HepG2 (cell line): ENCODE measurements around the gene OAS1. TPM values are rescaled to one million over a fixed set of nuclear protein-coding genes. Genes with fewer than 3 reads are reported as not detected.
A peak's percentile ranks its signal among the peaks of the same experiment; 100 is the strongest.

Experiments
- ATAC-seq: fragments of 200-7000 bp; cut with Tn5 transposase; 3 replicates; pipeline ENCODE4 v1.9.1; 2020; ENCODE audit warnings: mild to moderate bottlenecking, moderate library complexity
- BruUV-seq: library from RNA; stranded (reverse); fragments of 400-500 nt; replicated peaks from 2 replicates; lab custom pipeline; 2021; lab: Mats Ljungman, UMichigan
- CTCF ChIA-PET: fragments of 300-600 bp; formaldehyde crosslinking; extraction: SDS; loops from one replicate; lab custom pipeline; 2021; ENCODE audit warnings: low total read pairs, inconsistent platforms, low intra/inter-chr PET ratio; lab: Yijun Ruan, JAX
- POLR2A ChIA-PET: fragments of 350-600 bp; sonication (Branson Sonifier 250); formaldehyde crosslinking; loops from one replicate; lab custom pipeline; 2020; ENCODE audit warnings: antibody characterized with exemption, inconsistent platforms; lab: Yijun Ruan, JAX
- DNase-seq: peaks from one replicate; pipeline ENCODE4 v3.0.0-alpha.2; 2015; ENCODE audit warnings: low spot score
- FAIRE-seq: peaks from 3 replicates; lab custom pipeline; 2011; peaks lifted over from hg19 to GRCh38; lab: Jason Lieb, UNC
- H2AFZ ChIP-seq: one replicate; pipeline ENCODE4 v1.6.1; 2011; ENCODE audit warnings: low read length, inconsistent platforms
- H3K27ac ChIP-seq: fragments of 300-600 bp; 3 replicates; pipeline ENCODE4 v1.8.0; 2011; ENCODE audit warnings: mixed run types, mild to moderate bottlenecking, mixed read lengths, low read length, inconsistent platforms; ENCODE audit not compliant: insufficient read depth; ENCODE audit errors: extremely low read length
- H3K27me3 ChIP-seq, 2 experiments: fragments of 200-600 bp in 1 of 2; 2 replicates in 1 of 2; 3 replicates in 1 of 2; pipeline versions ENCODE4 v1.6.0 to v1.8.0; 2011; ENCODE audit warnings: low read length in 2 of 2, mild to moderate bottlenecking in 2 of 2, moderate library complexity in 2 of 2, inconsistent platforms in 1 of 2; ENCODE audit not compliant: insufficient read depth in 2 of 2, control insufficient read depth in 1 of 2
- H3K36me3 ChIP-seq, 2 experiments: fragments of 200-600 bp in 1 of 2; replicated peaks in 1 of 2; 2 replicates in 1 of 2; 3 replicates in 1 of 2; pipeline versions ENCODE4 v1.5.1 to v1.8.0; 2011; ENCODE audit warnings: low read length in 2 of 2, inconsistent platforms in 1 of 2; ENCODE audit not compliant: insufficient read depth in 2 of 2, control insufficient read depth in 1 of 2
- H3K4me1 ChIP-seq: 2 replicates; pipeline ENCODE4 v1.5.1; 2012; ENCODE audit warnings: low read length, inconsistent platforms; ENCODE audit not compliant: insufficient read depth
- H3K4me2 ChIP-seq: 2 replicates; pipeline ENCODE4 v1.6.0; 2011; ENCODE audit warnings: low read depth, low read length, inconsistent platforms
- H3K4me3 ChIP-seq, 3 experiments: fragments of 200-600 bp in 1 of 3; sonication (generic), shearing (Covaris generic) in 1 of 3; replicated peaks in 1 of 3; 2 replicates each; pipeline ENCODE4 v1.5.1; 2011 to 2016; ENCODE audit warnings: low read length in 3 of 3, inconsistent platforms in 2 of 3, low read depth in 2 of 3, mild to moderate bottlenecking in 2 of 3, control low read depth in 1 of 3, mixed read lengths in 1 of 3; ENCODE audit not compliant: insufficient read depth in 1 of 3
- H3K79me2 ChIP-seq: one replicate; pipeline ENCODE4 v1.6.1; 2011; ENCODE audit warnings: low read length, inconsistent platforms; ENCODE audit not compliant: insufficient read depth
- H3K9ac ChIP-seq: 2 replicates; pipeline ENCODE4 v1.6.0; 2011; ENCODE audit warnings: mild to moderate bottlenecking, low read depth, low read length, inconsistent platforms; ENCODE audit not compliant: insufficient read depth
- H3K9me3 ChIP-seq: 2 replicates; pipeline ENCODE4 v1.5.1; 2012; ENCODE audit warnings: mild to moderate bottlenecking, low read length
- H4K20me1 ChIP-seq: 2 replicates; pipeline ENCODE4 v1.6.0; 2011; ENCODE audit warnings: inconsistent platforms, mild to moderate bottlenecking, low read length, moderate library complexity; ENCODE audit not compliant: insufficient read depth
- ATF4 ChIP-seq, 2 experiments: fragments of 450-650 bp in 1 of 2; sonication (generic) in 1 of 2; formaldehyde crosslinking; IDR thresholded peaks; 2 replicates each; pipeline versions ENCODE4 v1.5.0 to v1.8.0; 2020 to 2022; ENCODE audit warnings: mild to moderate bottlenecking in 1 of 2, missing genetic modification reagents in 1 of 2
- BRF2 ChIP-seq: sonication (generic); formaldehyde crosslinking; IDR thresholded peaks from 2 replicates; pipeline ENCODE4 v1.8.1; 2022; ENCODE audit warnings: mild to moderate bottlenecking, missing genetic modification reagents
- DZIP1 ChIP-seq: sonication (generic); formaldehyde crosslinking; IDR thresholded peaks from 2 replicates; pipeline ENCODE4 v1.5.0; 2020; ENCODE audit warnings: mild to moderate bottlenecking, missing genetic modification reagents
- HNRNPH1 ChIP-seq: fragments of 200-400 bp; formaldehyde crosslinking; optimal IDR thresholded peaks from 2 replicates; pipeline ENCODE3; 2017; ENCODE audit warnings: mild to moderate bottlenecking, low read depth, low read length
- IKZF5 ChIP-seq: IDR thresholded peaks from 2 replicates; pipeline ENCODE4 v1.6.1; 2018; ENCODE audit warnings: missing genetic modification reagents, mild to moderate bottlenecking, missing compliant biosample characterization
- MAFF ChIP-seq: IDR thresholded peaks from 2 replicates; pipeline ENCODE4 v1.6.1; 2011; ENCODE audit warnings: low read depth, low read length, improper control_type of control experiment
- MAFG ChIP-seq: sonication (generic); formaldehyde crosslinking; IDR thresholded peaks from 2 replicates; pipeline ENCODE4 v1.5.1; 2020; ENCODE audit warnings: mild to moderate bottlenecking, missing genetic modification reagents
- MAFK ChIP-seq, 2 experiments: IDR thresholded peaks in 1 of 2; conservative IDR thresholded peaks in 1 of 2; 2 replicates each; pipeline ENCODE4 v1.6.1; 2011; ENCODE audit warnings: improper control_type of control experiment in 2 of 2, low read length in 2 of 2
- PHF20 ChIP-seq: sonication (generic); formaldehyde crosslinking; IDR thresholded peaks from 2 replicates; pipeline ENCODE4 v1.5.0; 2020; ENCODE audit warnings: mild to moderate bottlenecking, missing genetic modification reagents
- ZSCAN30 ChIP-seq: sonication (generic); formaldehyde crosslinking; IDR thresholded peaks from 2 replicates; pipeline ENCODE4 v1.5.0; 2020; ENCODE audit warnings: mild to moderate bottlenecking, missing genetic modification reagents
- WGBS: methylation state at CpG from one replicate; pipeline ENCODE4 v1.1.6; 2017; ENCODE audit warnings: low lambda C conversion rate; 5-methylcytosine and 5-hydroxymethylcytosine counted together
- in situ Hi-C: cut with HindIII; loops from 2 replicates; pipeline ENCODE4 v1.10.0; 2017; ENCODE audit warnings: low pct_unique_long_range_greater_than_20kb; ENCODE audit not compliant: extremely low pct_ligation_motif_present
- intact Hi-C: fragments of 100-400 bp; cut with micrococcal nuclease; formaldehyde crosslinking; loops from one replicate; pipeline ENCODE4 v1.10.0; 2022; ENCODE audit not compliant: unreplicated experiment
- polyA plus RNA-seq, 8 experiments: library from polyadenylated mRNA; depleted of rRNA in 3 of 8; stranded (reverse) in 7 of 8; unstranded in 1 of 8; fragments of >200 nt; fragmentation: Illumina TruSeq in 4 of 8; extraction: Trizol in 4 of 8; gene quantifications; 2 replicates each; pipeline versions ENCODE4 v1.2.1 to v1.2.3, GENCODE V29; 2011 to 2016; ENCODE audit warnings: low read depth in 4 of 8, missing spikeins in 1 of 8, mixed read lengths in 1 of 8; ENCODE audit not compliant: insufficient read depth in 1 of 8
- total RNA-seq, 5 experiments: library from RNA; depleted of rRNA; stranded (reverse); fragments of >200 nt; fragmentation: Illumina TruSeq; extraction: Trizol; gene quantifications; 2 replicates each; pipeline ENCODE4 v1.2.3, GENCODE V29; 2016; ENCODE audit warnings: low read depth in 1 of 5

The OAS1 gene
- total and polyA plus RNA-seq, 2 of the 13 experiments (the other 11 are each of a cell fraction or from before 2014, with no cell fraction given), result 6.5 to 10.6 TPM

DNA sequence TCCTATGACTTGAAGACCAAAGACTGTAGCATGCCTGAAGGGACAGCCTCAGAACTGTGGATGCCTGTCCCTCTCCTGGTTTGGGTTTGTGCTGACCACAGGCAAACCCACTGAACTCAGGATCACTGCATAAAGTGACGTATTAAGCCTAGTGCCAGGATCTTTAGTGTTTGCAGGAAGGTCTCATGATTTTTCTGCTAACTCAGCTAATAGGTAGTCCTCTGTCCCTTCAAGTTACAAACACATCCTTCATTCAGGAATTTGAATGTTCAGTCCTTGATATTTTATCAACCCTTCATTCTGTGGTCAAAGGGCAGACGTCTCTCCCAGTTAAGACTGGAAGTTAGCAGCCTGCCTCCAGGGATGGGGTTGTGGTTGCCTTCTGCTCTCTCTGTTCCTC lies 21.2 kb downstream of the OAS1 start:
- intact Hi-C loops (no loop called here), in situ Hi-C loops (no loop called here)
- BruUV-seq, result no TSS peak
- Histone ChIP-seq H2AFZ (no peak overlapping the region), H3K4me2 (no peak overlapping the region), H3K9ac (no peak overlapping the region), H3K36me3 (no peaks in the 10 kb centered on the region), H3K9me3 (no peaks in the 10 kb centered on the region; the same call in 1 of the 2 replicates), H3K79me2 (no peaks in the 10 kb centered on the region), H3K4me1 (peaks cover 44% of the 10 kb centered on the region), H4K20me1 (no peaks in the 10 kb centered on the region), H3K4me3 (no peak overlapping the region), H3K27ac (no peak overlapping the region), H3K27me3 (no peaks in the 10 kb centered on the region)
- TF ChIP-seq MAFF, result peak; percentile 80
- TF ChIP-seq BRF2 (CRISPR knock-in tag), result no peak
- no peak for TF ChIP-seq DZIP1 (CRISPR knock-in tag)
- no peak for TF ChIP-seq HNRNPH1
- TF ChIP-seq ATF4 (CRISPR knock-in tag; IDR thresholded peaks at IDR 0.05), result no peak
- no peak for TF ChIP-seq PHF20 (CRISPR knock-in tag)
- no peak for TF ChIP-seq IKZF5 (CRISPR knock-in tag)
- peak; percentile 80 to 84 for TF ChIP-seq MAFK (conservative IDR thresholded peaks at IDR 0.05 in 1 of 2, IDR thresholded peaks at IDR 0.05 in 1 of 2; ENCODE audit: low read length in 2 of 2)
- no peak for TF ChIP-seq MAFG
- TF ChIP-seq ZSCAN30, result no peak
- ChIA-PET CTCF (no interaction called here), POLR2A (no interaction called here)
- ATAC-seq (no peak), FAIRE-seq (no peak), DNase-seq (no peak)
- no CpG with 5 or more reads among the region's 2 CpGs for WGBS
